CD4-positive, alpha-beta T cell treated with Interleukin-15 for 4 hours (primary cell): ENCODE data around the gene SNX9.

Source experiments
- DNase-seq: peaks from one replicate; pipeline ENCODE4 v3.0.0-alpha.2; 2020; ENCODE audit warnings: low spot score

Gene SNX9

GRCh38 chr6:157804448-157805327, 18.4 kb upstream of the SNX9 start:
- no peak for DNase-seq

- no peak for DNase-seq
Measured at GRCh38 chr6:157806131-157806855, 16.8 kb upstream of the SNX9 start.

- DNase-seq, result no peak
Measured at GRCh38 chr6:157806856-157807215, 16.2 kb upstream of the SNX9 start.

- DNase-seq, result no peak
Measured at GRCh38 chr6:157808405-157808950, 14.6 kb upstream of the SNX9 start.

GRCh38 chr6:157809613-157810012, 13.4 kb upstream of the SNX9 start:
- no peak for DNase-seq

- no peak for DNase-seq
Measured at GRCh38 chr6:157811137-157811475, 11.9 kb upstream of the SNX9 start.

- DNase-seq, result no peak
Measured at GRCh38 chr6:157811476-157812173, 11.4 kb upstream of the SNX9 start.

- DNase-seq, result no peak
Measured at GRCh38 chr6:157812425-157813171, 10.4 kb upstream of the SNX9 start.

- DNase-seq, result no peak
Measured at GRCh38 chr6:157813191-157813590, 9.9 kb upstream of the SNX9 start.

- DNase-seq, result no peak
Measured at GRCh38 chr6:157813750-157814455, 9.1 kb upstream of the SNX9 start.

- DNase-seq, result no peak
Measured at GRCh38 chr6:157814883-157815282, 8.2 kb upstream of the SNX9 start.

- DNase-seq, result no peak
Measured at GRCh38 chr6:157821342-157822033, 1.6 kb upstream of the SNX9 start.

- no peak for DNase-seq
Measured at GRCh38 chr6:157822245-157823000, 623 bp upstream of the SNX9 start.

- peak; percentile 64 for DNase-seq
Measured at GRCh38 chr6:157823528-157824370, 703 bp downstream of the SNX9 start.

- no peak for DNase-seq
Measured at GRCh38 chr6:157825243-157825904, 2.3 kb downstream of the SNX9 start.

- DNase-seq, result no peak
Measured at GRCh38 chr6:157830354-157831017, 7.4 kb downstream of the SNX9 start.

- no peak for DNase-seq
Measured at GRCh38 chr6:157831018-157831369, 7.9 kb downstream of the SNX9 start.
